Skeletal muscle cell (primary cell): ENCODE results near the gene TRPV2.
"Not testable (repeated sequence)": the region's sequence is repeated elsewhere in the genome, so short reads cannot be mapped to it uniquely, and the experiment has no call there.

Source experiments
- DNase-seq: peaks from one replicate; pipeline ENCODE4 v3.0.0-alpha.2; 2010; ENCODE audit warnings: low read depth
- H3K4me3 ChIP-seq: 2 replicates; pipeline ENCODE4 v1.5.1; 2011; ENCODE audit warnings: low read depth, mild to moderate bottlenecking, control low read depth, low read length, moderate library complexity

The TRPV2 gene, protein sequence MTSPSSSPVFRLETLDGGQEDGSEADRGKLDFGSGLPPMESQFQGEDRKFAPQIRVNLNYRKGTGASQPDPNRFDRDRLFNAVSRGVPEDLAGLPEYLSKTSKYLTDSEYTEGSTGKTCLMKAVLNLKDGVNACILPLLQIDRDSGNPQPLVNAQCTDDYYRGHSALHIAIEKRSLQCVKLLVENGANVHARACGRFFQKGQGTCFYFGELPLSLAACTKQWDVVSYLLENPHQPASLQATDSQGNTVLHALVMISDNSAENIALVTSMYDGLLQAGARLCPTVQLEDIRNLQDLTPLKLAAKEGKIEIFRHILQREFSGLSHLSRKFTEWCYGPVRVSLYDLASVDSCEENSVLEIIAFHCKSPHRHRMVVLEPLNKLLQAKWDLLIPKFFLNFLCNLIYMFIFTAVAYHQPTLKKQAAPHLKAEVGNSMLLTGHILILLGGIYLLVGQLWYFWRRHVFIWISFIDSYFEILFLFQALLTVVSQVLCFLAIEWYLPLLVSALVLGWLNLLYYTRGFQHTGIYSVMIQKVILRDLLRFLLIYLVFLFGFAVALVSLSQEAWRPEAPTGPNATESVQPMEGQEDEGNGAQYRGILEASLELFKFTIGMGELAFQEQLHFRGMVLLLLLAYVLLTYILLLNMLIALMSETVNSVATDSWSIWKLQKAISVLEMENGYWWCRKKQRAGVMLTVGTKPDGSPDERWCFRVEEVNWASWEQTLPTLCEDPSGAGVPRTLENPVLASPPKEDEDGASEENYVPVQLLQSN

DNA sequence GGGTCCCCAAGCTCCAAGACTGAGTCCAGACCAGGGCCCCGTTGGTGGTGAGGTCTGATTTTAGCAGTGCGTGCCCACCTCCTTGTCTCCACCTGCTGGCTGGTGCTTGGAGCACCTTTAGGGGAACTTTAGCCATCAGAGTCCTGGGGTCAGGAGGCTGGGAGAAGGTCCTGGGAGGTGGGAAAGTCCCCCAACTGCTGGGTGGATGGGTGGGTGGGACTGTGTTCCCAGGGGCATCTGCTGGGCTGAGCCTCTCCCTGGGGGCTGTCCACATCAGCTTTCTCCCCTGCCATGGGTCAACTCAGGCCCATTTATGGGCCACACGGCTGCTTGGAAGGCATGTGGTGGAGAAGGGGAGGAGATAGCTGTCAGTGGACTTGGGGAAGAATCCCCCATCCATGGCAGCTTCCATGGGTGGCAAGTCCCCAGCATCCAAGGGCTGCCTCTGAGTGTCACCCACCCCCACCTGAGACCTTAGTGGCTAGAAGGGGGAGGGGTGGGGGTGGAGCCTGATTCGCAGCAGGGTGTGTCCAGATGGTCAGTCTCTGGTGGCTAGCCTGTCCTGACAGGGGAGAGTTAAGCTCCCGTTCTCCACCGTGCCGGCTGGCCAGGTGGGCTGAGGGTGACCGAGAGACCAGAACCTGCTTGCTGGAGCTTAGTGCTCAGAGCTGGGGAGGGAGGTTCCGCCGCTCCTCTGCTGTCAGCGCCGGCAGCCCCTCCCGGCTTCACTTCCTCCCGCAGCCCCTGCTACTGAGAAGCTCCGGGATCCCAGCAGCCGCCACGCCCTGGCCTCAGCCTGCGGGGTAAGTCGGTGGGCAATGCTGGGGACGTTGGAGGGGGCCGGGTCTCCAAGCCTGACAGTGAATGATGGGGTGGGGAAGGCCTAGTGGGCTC is at the start of gene TRPV2:
TSS of gene TRPV2 (plus strand) at position 541 of the 894 bp plus-strand sequence. CDS start 2,098 bp downstream, outside the sequence.
- peak within 1 kb of the TSS; percentile 43 for H3K4me3 ChIP-seq
- no peak for DNase-seq

DNA sequence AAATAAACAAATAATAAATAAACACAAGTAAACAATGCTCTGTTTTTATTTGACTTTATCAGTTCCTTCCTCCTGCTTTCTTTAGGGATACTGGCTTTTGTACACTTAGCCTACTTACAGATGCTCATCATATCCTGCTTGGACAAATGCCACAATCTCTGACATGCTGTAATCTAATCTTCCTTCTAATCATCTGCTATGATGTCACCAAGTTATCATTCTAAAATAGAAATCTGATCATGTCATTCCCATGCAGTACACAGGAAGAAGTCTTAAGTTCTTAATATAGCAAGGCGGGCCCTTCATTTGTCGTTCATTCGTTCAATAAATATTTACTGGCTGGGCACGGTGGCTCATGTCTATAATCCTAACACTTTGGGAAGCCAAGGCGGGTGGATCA is 43.6 kb upstream of the TRPV2 start:
- H3K4me3 ChIP-seq: no peak overlapping the region
- DNase-seq: peak; percentile 77

- DNase-seq: peak; percentile 52
- no peak overlapping the region for H3K4me3 ChIP-seq
Measured at GRCh38 chr17:16374146-16374938, 41.0 kb upstream of the TRPV2 start.

DNA sequence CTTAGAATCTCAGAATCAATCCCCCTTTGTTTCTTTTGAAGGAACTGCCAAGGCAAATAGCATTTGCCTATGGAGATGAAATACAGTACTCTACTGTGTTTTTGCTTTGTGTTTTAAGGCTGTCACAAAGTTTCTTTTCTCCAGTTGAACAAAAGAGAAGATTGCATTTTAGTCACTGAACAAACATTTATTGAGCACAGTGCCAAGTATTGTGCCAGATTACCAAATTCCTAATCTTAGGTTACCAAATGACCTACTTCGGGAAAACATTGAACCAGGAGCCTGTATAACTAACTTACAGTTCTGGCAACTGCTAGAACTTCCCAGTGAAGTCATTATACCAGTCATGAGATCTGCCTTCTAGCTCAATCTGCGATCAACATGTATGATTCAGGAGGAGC is 37.4 kb upstream of the TRPV2 start:
- no peak overlapping the region for H3K4me3 ChIP-seq
- no peak for DNase-seq

DNA sequence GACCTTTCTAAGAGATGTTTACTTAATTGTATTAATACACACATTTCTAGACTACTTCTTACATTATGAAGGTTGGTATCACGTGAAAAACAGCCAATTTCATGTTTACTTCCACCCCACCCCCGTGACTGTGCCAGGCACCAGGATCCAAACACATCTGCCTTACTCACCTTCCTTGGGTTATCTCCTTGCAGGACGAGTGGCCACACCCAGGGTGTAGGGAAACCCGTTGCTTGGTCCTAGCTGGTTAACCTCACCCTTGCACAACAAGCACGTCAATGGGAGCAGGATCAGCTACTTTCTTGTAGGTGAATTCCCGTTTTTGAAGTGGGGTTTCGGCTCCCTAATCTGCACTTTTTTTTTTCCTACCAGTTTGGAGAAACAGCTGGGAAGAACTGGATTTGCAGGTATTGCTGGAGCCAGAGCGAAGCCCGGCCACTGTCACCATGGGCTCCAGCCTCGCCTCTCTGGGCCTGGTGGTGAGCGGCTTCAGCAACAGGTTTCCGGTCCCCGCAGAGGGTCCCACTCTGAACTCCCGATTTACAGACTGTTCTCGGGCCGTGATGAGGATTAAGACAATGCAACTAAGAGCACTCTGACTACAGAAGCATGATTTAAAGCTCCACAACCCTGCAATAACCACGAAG is 36.6 kb upstream of the TRPV2 start:
- no peak for DNase-seq
- H3K4me3 ChIP-seq: no peak overlapping the region

DNA sequence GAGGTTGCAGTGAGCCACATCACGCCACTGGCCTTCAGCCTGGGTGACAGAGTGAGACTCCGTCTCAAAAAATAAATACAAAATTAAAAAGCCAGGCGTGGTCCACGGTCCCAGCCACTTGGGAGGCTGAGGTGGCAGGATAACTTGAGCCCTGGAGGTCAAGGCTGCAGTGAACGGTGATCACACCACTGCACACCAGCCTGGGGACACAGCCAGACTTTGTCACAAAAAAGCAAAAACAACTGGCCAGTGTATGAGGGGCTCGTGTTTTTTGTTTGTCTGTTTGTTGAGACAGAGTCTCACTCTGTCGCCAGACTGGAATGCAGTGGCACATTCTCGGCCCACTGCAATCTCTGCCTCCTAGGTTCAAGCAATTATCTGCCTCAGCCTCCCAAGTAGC is 35.7 kb upstream of the TRPV2 start:
- H3K4me3 ChIP-seq: no peak overlapping the region
- DNase-seq: no peak

DNA sequence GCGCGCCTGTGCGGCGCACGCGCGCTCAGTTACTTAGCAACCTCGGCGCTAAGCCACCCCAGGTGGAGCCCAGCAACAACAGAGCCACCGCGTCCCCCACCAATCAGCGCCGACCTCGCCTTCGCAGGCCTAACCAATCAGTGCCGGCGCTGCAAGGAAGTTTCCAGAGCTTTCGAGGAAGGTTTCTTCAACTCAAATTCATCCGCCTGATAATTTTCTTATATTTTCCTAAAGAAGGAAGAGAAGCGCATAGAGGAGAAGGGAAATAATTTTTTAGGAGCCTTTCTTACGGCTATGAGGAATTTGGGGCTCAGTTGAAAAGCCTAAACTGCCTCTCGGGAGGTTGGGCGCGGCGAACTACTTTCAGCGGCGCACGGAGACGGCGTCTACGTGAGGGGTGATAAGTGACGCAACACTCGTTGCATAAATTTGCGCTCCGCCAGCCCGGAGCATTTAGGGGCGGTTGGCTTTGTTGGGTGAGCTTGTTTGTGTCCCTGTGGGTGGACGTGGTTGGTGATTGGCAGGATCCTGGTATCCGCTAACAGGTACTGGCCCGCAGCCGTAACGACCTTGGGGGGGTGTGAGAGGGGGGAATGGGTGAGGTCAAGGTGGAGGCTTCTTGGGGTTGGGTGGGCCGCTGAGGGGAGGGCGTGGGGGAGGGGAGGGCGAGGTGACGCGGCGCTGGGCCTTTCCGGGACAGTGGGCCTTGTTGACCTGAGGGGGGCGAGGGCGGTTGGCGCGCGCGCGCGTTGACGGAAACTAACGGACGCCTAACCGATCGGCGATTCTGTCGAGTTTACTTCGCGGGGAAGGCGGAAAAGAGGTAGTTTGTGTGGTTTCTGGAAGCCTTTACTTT is 34.5 kb upstream of the TRPV2 start, which contains the start of gene UBB:
TSS of gene UBB (plus strand) at position 452 of the 856 bp plus-strand sequence. CDS start 817 bp downstream, outside the sequence.
- peak; percentile 97 for DNase-seq

GRCh38 chr17:16381496-16381820 is 33.9 kb upstream of the TRPV2 start:
- DNase-seq: no peak

More for the DNA sequence above, 34.5 kb upstream of the TRPV2 start, which contains the start of gene UBB:
- H3K4me3 ChIP-seq: peak within 1 kb of the TSS; percentile 89

GRCh38 chr17:16383216-16383615 is 32.2 kb upstream of the TRPV2 start:
- no peak overlapping the region for H3K4me3 ChIP-seq

More at GRCh38 chr17:16381496-16381820, 33.9 kb upstream of the TRPV2 start:
- H3K4me3 ChIP-seq: peak overlapping the region; percentile 89

GRCh38 chr17:16383772-16384287 is 31.5 kb upstream of the TRPV2 start:
- no peak for DNase-seq
- H3K4me3 ChIP-seq: no peak overlapping the region

More at GRCh38 chr17:16383216-16383615, 32.2 kb upstream of the TRPV2 start:
- DNase-seq: no peak

- no peak for DNase-seq
- no peak overlapping the region for H3K4me3 ChIP-seq
Measured at GRCh38 chr17:16384557-16384956, 30.8 kb upstream of the TRPV2 start.

DNA sequence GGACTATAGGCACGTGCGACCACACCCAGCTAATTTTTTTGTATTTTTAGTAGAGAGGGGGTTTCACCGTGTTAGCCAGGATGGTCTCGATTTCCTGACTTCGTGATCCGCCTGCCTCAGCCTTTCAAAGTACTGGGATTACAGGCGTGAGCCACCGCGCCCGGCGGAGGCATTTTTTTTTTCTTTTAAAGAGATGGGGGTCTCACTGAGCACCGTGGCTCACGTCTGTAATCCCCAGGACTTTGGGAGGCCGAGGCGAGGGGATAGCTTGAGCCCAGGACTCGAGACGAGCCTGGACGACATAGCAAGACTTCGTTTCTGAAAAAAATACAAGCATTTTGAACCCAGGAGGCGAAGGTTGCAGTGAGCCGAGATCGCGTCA is 29.3 kb upstream of the TRPV2 start:
- not testable (repeated sequence) for DNase-seq, H3K4me3 ChIP-seq

- H3K4me3 ChIP-seq: no peak overlapping the region
- DNase-seq: no peak
Measured at GRCh38 chr17:16391451-16391850, 23.9 kb upstream of the TRPV2 start.

- not testable (repeated sequence) for DNase-seq, H3K4me3 ChIP-seq
Measured at GRCh38 chr17:16392491-16392890, 22.9 kb upstream of the TRPV2 start.

- DNase-seq, H3K4me3 ChIP-seq: not testable (repeated sequence)
Measured at GRCh38 chr17:16395887-16396286, 19.5 kb upstream of the TRPV2 start.

DNA sequence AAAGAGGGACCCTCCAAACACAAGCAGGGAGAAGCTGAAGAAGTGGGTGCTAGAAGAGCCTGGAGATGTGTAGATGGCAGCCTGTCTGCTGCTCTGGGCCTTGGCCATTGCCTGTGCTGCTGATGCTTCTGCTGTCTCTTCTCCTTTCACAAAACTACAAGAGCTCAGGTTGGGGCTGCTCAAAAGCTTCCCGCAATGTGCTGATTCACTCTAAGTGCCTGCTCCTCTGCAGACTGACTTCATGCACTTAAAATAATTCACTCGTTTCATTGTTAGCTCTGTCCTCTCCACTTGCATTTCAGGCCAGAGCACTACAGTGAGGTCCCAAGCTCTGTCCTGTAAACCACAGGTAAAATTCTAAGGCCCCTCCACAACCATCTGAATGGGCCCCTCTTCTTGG is 18.7 kb upstream of the TRPV2 start:
- not testable (repeated sequence) for DNase-seq, H3K4me3 ChIP-seq
